Keratinocyte (primary cell): Measurements from ENCODE around the gene VTI1A.

Source experiments
- EZH2 ChIP-seq: IDR thresholded peaks from one replicate; pipeline ENCODE4 v1.6.1; 2012; ENCODE audit warnings: inconsistent platforms, mild to moderate bottlenecking, low read length, moderate library complexity
- TF ChIP-seq, protein P1 (sequence below), 3 experiments: IDR thresholded peaks in 1 of 3; conservative IDR thresholded peaks in 1 of 3; optimal IDR thresholded peaks in 1 of 3; 2 replicates in 2 of 3; 3 replicates in 1 of 3; pipeline versions ENCODE3 to v1.5.1; 2011; ENCODE audit warnings: low read length in 3 of 3, mild to moderate bottlenecking in 3 of 3, moderate library complexity in 2 of 3, control low read depth in 1 of 3, inconsistent platforms in 1 of 3; ENCODE audit not compliant: insufficient read depth in 2 of 3; ENCODE audit errors: extremely low read depth in 1 of 3

DNA sequence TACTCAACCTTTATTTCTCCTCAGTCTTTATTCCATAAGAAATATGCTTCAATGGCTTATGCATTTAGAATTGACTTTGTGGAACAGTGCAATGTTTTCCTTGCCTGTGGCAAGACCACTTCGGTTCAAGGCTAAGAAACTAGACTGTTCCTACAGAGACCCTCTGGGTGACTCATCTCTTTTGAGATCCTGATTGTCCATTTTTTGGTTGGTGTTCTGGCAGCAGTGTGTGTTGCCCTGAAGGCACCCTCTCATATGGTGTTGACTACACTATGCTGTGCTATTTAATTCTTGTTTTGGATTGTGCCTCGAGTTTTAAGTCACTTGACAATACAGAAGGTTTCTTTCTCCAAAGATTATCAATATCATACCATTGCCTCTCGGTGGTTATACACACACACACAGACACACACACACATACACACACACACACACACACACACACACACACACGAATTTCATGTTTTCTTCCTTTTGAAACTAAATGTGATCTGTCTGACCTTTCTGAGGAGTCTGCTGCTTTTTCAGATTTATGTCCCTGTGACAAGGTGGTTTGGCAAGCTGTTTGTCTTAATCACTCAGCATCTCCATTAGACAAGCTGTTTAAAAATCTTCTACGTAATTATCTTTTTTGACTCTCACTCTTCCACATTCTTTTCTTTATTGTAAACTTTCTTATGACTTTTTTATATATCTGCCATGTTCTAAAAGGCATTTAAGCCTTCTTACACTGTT, 187.2 kb downstream of the VTI1A start:
- TF ChIP-seq, protein P1, sequence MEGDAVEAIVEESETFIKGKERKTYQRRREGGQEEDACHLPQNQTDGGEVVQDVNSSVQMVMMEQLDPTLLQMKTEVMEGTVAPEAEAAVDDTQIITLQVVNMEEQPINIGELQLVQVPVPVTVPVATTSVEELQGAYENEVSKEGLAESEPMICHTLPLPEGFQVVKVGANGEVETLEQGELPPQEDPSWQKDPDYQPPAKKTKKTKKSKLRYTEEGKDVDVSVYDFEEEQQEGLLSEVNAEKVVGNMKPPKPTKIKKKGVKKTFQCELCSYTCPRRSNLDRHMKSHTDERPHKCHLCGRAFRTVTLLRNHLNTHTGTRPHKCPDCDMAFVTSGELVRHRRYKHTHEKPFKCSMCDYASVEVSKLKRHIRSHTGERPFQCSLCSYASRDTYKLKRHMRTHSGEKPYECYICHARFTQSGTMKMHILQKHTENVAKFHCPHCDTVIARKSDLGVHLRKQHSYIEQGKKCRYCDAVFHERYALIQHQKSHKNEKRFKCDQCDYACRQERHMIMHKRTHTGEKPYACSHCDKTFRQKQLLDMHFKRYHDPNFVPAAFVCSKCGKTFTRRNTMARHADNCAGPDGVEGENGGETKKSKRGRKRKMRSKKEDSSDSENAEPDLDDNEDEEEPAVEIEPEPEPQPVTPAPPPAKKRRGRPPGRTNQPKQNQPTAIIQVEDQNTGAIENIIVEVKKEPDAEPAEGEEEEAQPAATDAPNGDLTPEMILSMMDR (optimal IDR thresholded peaks at IDR 0.05 in 1 of 3, IDR thresholded peaks at IDR 0.05 in 1 of 3, conservative IDR thresholded peaks at IDR 0.05 in 1 of 3; ENCODE audit: extremely low read depth in 1 of 3, insufficient read depth in 2 of 3, low read length in 3 of 3): no peak
- TF ChIP-seq EZH2: no peak
